MM.1S (cell line): ENCODE measurements around the gene CYBRD1.

Source experiments
- EZH2phosphoT487 ChIP-seq: fragments of 300-600 bp; sonication (generic); IDR thresholded peaks from 2 replicates; pipeline ENCODE4 v1.6.1; 2018; ENCODE audit warnings: antibody characterized with exemption, low read length
- TF ChIP-seq, protein P1 (sequence below): fragments of 300-600 bp; sonication (generic); IDR thresholded peaks from 2 replicates; pipeline ENCODE4 v1.5.1; 2016; ENCODE audit warnings: antibody characterized with exemption, low read length, mixed read lengths

DNA sequence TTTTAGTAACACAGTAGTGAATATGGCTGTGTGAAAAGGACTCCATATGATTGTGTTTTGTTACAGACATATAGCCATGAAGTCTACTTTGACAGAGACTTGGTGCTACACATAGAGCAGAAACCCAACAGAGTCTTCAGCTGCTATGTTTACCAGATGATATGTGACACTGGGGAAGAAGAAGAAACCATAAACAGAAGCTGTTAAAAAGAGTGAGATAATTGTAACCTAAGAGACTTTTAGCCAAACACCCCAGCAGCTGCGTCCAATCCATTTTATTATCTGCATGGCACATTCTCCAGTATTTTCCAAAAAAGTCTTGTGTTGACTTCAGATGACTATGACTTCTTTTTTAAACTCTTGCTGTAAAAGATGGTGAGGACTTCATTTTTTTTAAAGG lies 41.4 kb upstream of the CYBRD1 start:
- TF ChIP-seq, protein P1, sequence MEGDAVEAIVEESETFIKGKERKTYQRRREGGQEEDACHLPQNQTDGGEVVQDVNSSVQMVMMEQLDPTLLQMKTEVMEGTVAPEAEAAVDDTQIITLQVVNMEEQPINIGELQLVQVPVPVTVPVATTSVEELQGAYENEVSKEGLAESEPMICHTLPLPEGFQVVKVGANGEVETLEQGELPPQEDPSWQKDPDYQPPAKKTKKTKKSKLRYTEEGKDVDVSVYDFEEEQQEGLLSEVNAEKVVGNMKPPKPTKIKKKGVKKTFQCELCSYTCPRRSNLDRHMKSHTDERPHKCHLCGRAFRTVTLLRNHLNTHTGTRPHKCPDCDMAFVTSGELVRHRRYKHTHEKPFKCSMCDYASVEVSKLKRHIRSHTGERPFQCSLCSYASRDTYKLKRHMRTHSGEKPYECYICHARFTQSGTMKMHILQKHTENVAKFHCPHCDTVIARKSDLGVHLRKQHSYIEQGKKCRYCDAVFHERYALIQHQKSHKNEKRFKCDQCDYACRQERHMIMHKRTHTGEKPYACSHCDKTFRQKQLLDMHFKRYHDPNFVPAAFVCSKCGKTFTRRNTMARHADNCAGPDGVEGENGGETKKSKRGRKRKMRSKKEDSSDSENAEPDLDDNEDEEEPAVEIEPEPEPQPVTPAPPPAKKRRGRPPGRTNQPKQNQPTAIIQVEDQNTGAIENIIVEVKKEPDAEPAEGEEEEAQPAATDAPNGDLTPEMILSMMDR = no peak
- no peak for TF ChIP-seq EZH2phosphoT487
